HepG2 (cell line): Measurements from ENCODE around the gene COMT. TPM values are rescaled to one million over a fixed set of nuclear protein-coding genes. Genes with fewer than 3 reads are reported as not detected.

Source experiments
- ATAC-seq: fragments of 200-7000 bp; cut with Tn5 transposase; 3 replicates; pipeline ENCODE4 v1.9.1; 2020; ENCODE audit warnings: mild to moderate bottlenecking, moderate library complexity
- BruUV-seq: library from RNA; stranded (reverse); fragments of 400-500 nt; replicated peaks from 2 replicates; lab custom pipeline; 2021; lab: Mats Ljungman, UMichigan
- CTCF ChIA-PET: fragments of 300-600 bp; formaldehyde crosslinking; extraction: SDS; loops from one replicate; lab custom pipeline; 2021; ENCODE audit warnings: low total read pairs, inconsistent platforms, low intra/inter-chr PET ratio; lab: Yijun Ruan, JAX
- POLR2A ChIA-PET: fragments of 350-600 bp; sonication (Branson Sonifier 250); formaldehyde crosslinking; loops from one replicate; lab custom pipeline; 2020; ENCODE audit warnings: antibody characterized with exemption, inconsistent platforms; lab: Yijun Ruan, JAX
- DNase-seq: peaks from one replicate; pipeline ENCODE4 v3.0.0-alpha.2; 2015; ENCODE audit warnings: low spot score
- FAIRE-seq: peaks from 3 replicates; lab custom pipeline; 2011; peaks lifted over from hg19 to GRCh38; lab: Jason Lieb, UNC
- H2AFZ ChIP-seq: one replicate; pipeline ENCODE4 v1.6.1; 2011; ENCODE audit warnings: low read length, inconsistent platforms
- H3K27ac ChIP-seq: fragments of 300-600 bp; 3 replicates; pipeline ENCODE4 v1.8.0; 2011; ENCODE audit warnings: mixed run types, mild to moderate bottlenecking, mixed read lengths, low read length, inconsistent platforms; ENCODE audit not compliant: insufficient read depth; ENCODE audit errors: extremely low read length
- H3K27me3 ChIP-seq, 2 experiments: fragments of 200-600 bp in 1 of 2; 2 replicates in 1 of 2; 3 replicates in 1 of 2; pipeline versions ENCODE4 v1.6.0 to v1.8.0; 2011; ENCODE audit warnings: low read length in 2 of 2, mild to moderate bottlenecking in 2 of 2, moderate library complexity in 2 of 2, inconsistent platforms in 1 of 2; ENCODE audit not compliant: insufficient read depth in 2 of 2, control insufficient read depth in 1 of 2
- H3K36me3 ChIP-seq, 2 experiments: fragments of 200-600 bp in 1 of 2; replicated peaks in 1 of 2; 2 replicates in 1 of 2; 3 replicates in 1 of 2; pipeline versions ENCODE4 v1.5.1 to v1.8.0; 2011; ENCODE audit warnings: low read length in 2 of 2, inconsistent platforms in 1 of 2; ENCODE audit not compliant: insufficient read depth in 2 of 2, control insufficient read depth in 1 of 2
- H3K4me1 ChIP-seq: 2 replicates; pipeline ENCODE4 v1.5.1; 2012; ENCODE audit warnings: low read length, inconsistent platforms; ENCODE audit not compliant: insufficient read depth
- H3K4me2 ChIP-seq: 2 replicates; pipeline ENCODE4 v1.6.0; 2011; ENCODE audit warnings: low read depth, low read length, inconsistent platforms
- H3K4me3 ChIP-seq, 3 experiments: fragments of 200-600 bp in 1 of 3; sonication (generic), shearing (Covaris generic) in 1 of 3; replicated peaks in 1 of 3; 2 replicates each; pipeline ENCODE4 v1.5.1; 2011 to 2016; ENCODE audit warnings: low read length in 3 of 3, inconsistent platforms in 2 of 3, low read depth in 2 of 3, mild to moderate bottlenecking in 2 of 3, control low read depth in 1 of 3, mixed read lengths in 1 of 3; ENCODE audit not compliant: insufficient read depth in 1 of 3
- H3K79me2 ChIP-seq: one replicate; pipeline ENCODE4 v1.6.1; 2011; ENCODE audit warnings: low read length, inconsistent platforms; ENCODE audit not compliant: insufficient read depth
- H3K9ac ChIP-seq: 2 replicates; pipeline ENCODE4 v1.6.0; 2011; ENCODE audit warnings: mild to moderate bottlenecking, low read depth, low read length, inconsistent platforms; ENCODE audit not compliant: insufficient read depth
- H3K9me3 ChIP-seq: 2 replicates; pipeline ENCODE4 v1.5.1; 2012; ENCODE audit warnings: mild to moderate bottlenecking, low read length
- H4K20me1 ChIP-seq: 2 replicates; pipeline ENCODE4 v1.6.0; 2011; ENCODE audit warnings: inconsistent platforms, mild to moderate bottlenecking, low read length, moderate library complexity; ENCODE audit not compliant: insufficient read depth
- GLI4 ChIP-seq: sonication (generic); formaldehyde crosslinking; IDR thresholded peaks from 2 replicates; pipeline ENCODE4 v1.5.1; 2020; ENCODE audit warnings: missing genetic modification reagents, mild to moderate bottlenecking, moderate library complexity, borderline replicate concordance
- MAF1 ChIP-seq: sonication (generic); formaldehyde crosslinking; IDR thresholded peaks from 2 replicates; pipeline ENCODE4 v1.5.0; 2020; ENCODE audit warnings: missing genetic modification reagents, borderline replicate concordance
- MBD4 ChIP-seq: IDR thresholded peaks from 2 replicates; pipeline ENCODE4 v1.6.1; 2012; ENCODE audit warnings: low read length, inconsistent platforms, borderline replicate concordance
- MIXL1 ChIP-seq: IDR thresholded peaks from 2 replicates; pipeline ENCODE4 v1.6.1; 2016
- NR3C1 ChIP-seq: sonication (generic); formaldehyde crosslinking; IDR thresholded peaks from 2 replicates; pipeline ENCODE4 v1.4.0; 2020; ENCODE audit warnings: missing genetic modification reagents
- PCBP2 ChIP-seq: fragments of 200-400 bp; formaldehyde crosslinking; optimal IDR thresholded peaks from 2 replicates; pipeline ENCODE3; 2018; ENCODE audit warnings: low read length, low read depth; ENCODE audit not compliant: poor library complexity, severe bottlenecking
- RXRA ChIP-seq: sonication (generic); formaldehyde crosslinking; IDR thresholded peaks from 2 replicates; pipeline ENCODE4 v1.5.1; 2020; ENCODE audit warnings: missing genetic modification reagents
- TARDBP ChIP-seq: sonication (generic); formaldehyde crosslinking; IDR thresholded peaks from 2 replicates; pipeline ENCODE4 v1.8.0; 2022; ENCODE audit warnings: mild to moderate bottlenecking, missing genetic modification reagents
- U2AF2 ChIP-seq: fragments of 200-400 bp; formaldehyde crosslinking; IDR thresholded peaks from 2 replicates; pipeline ENCODE4 v1.6.1; 2017; ENCODE audit warnings: low read depth, mild to moderate bottlenecking, low read length
- YEATS4 ChIP-seq: sonication (generic); formaldehyde crosslinking; IDR thresholded peaks from 2 replicates; pipeline ENCODE4 v1.4.0; 2020; ENCODE audit warnings: missing genetic modification reagents, borderline replicate concordance
- ZFP36L1 ChIP-seq: sonication (generic); formaldehyde crosslinking; IDR thresholded peaks from 2 replicates; pipeline ENCODE4 v1.8.0; 2022; ENCODE audit warnings: mild to moderate bottlenecking, missing genetic modification reagents, moderate library complexity
- ZMYM3 ChIP-seq: sonication (generic); formaldehyde crosslinking; IDR thresholded peaks from 2 replicates; pipeline ENCODE4 v1.5.1; 2020; ENCODE audit warnings: mild to moderate bottlenecking, missing genetic modification reagents
- ZNF224 ChIP-seq: sonication (generic); formaldehyde crosslinking; IDR thresholded peaks from 2 replicates; pipeline ENCODE4 v1.5.0; 2020; ENCODE audit warnings: mild to moderate bottlenecking, missing genetic modification reagents
- ZNF282 ChIP-seq: fragments of 450-650 bp; IDR thresholded peaks from 2 replicates; pipeline ENCODE4 v1.6.1; 2018; ENCODE audit not compliant: partially characterized antibody
- ZNF33B ChIP-seq: sonication (generic); formaldehyde crosslinking; IDR thresholded peaks from 2 replicates; pipeline ENCODE4 v1.5.1; 2020; ENCODE audit warnings: mild to moderate bottlenecking, missing genetic modification reagents
- ZNF577 ChIP-seq: sonication (generic); formaldehyde crosslinking; IDR thresholded peaks from 2 replicates; pipeline ENCODE4 v1.4.0; 2020; ENCODE audit warnings: mild to moderate bottlenecking, low read depth, missing genetic modification reagents, borderline replicate concordance
- ZNF724P ChIP-seq: sonication (generic); formaldehyde crosslinking; IDR thresholded peaks from 2 replicates; pipeline ENCODE4 v1.8.0; 2022; ENCODE audit warnings: missing genetic modification reagents, borderline replicate concordance
- WGBS: methylation state at CpG from one replicate; pipeline ENCODE4 v1.1.6; 2017; ENCODE audit warnings: low lambda C conversion rate; 5-methylcytosine and 5-hydroxymethylcytosine counted together
- in situ Hi-C: cut with HindIII; loops from 2 replicates; pipeline ENCODE4 v1.10.0; 2017; ENCODE audit warnings: low pct_unique_long_range_greater_than_20kb; ENCODE audit not compliant: extremely low pct_ligation_motif_present
- intact Hi-C: fragments of 100-400 bp; cut with micrococcal nuclease; formaldehyde crosslinking; loops from one replicate; pipeline ENCODE4 v1.10.0; 2022; ENCODE audit not compliant: unreplicated experiment
- polyA plus RNA-seq, 8 experiments: library from polyadenylated mRNA; depleted of rRNA in 3 of 8; stranded (reverse) in 7 of 8; unstranded in 1 of 8; fragments of >200 nt; fragmentation: Illumina TruSeq in 4 of 8; extraction: Trizol in 4 of 8; gene quantifications; 2 replicates each; pipeline versions ENCODE4 v1.2.1 to v1.2.3, GENCODE V29; 2011 to 2016; ENCODE audit warnings: low read depth in 4 of 8, missing spikeins in 1 of 8, mixed read lengths in 1 of 8; ENCODE audit not compliant: insufficient read depth in 1 of 8
- total RNA-seq, 5 experiments: library from RNA; depleted of rRNA; stranded (reverse); fragments of >200 nt; fragmentation: Illumina TruSeq; extraction: Trizol; gene quantifications; 2 replicates each; pipeline ENCODE4 v1.2.3, GENCODE V29; 2016; ENCODE audit warnings: low read depth in 1 of 5
- TF ChIP-seq, protein P1 (sequence below): sonication (generic); formaldehyde crosslinking; IDR thresholded peaks from 2 replicates; pipeline ENCODE4 v1.4.0; 2020; ENCODE audit warnings: missing genetic modification reagents
- TF ChIP-seq, protein P2 (sequence below): sonication (generic); formaldehyde crosslinking; IDR thresholded peaks from 2 replicates; pipeline ENCODE4 v1.5.1; 2020; ENCODE audit warnings: mild to moderate bottlenecking, missing genetic modification reagents, borderline replicate concordance
- TF ChIP-seq, protein P3 (sequence below): sonication (generic); formaldehyde crosslinking; IDR thresholded peaks from 2 replicates; pipeline ENCODE4 v1.5.0; 2020; ENCODE audit warnings: mild to moderate bottlenecking, low read depth, missing genetic modification reagents, borderline replicate concordance

Gene COMT
- total and polyA plus RNA-seq, 2 of the 13 experiments (the other 11 are each of a cell fraction or from before 2014, with no cell fraction given) = 156 to 162 TPM

DNA sequence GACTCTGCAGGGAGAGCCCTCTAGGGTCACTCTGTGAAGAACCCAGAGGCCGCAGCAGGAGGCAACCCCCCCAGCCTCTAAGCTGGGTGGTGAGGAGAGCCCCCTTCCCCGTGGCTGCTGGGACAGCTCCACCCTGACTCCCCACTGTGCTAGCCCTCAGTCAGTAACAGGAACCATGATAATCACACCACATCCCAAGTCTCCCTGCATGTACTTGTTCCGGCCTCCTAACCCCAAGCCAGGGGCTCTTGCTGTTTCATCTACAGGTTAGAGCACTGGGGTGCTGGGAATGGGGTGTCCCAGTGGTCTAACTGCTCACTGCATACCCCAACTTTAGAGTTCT is 48.1 kb downstream of the COMT start:
- ChIA-PET POLR2A (no interaction called here), CTCF (no interaction called here)
- no peak for DNase-seq
- 100% methylated on average over 1 of the region's 3 CpGs for WGBS
- no peak for ATAC-seq
- Histone ChIP-seq H3K4me2 (no peak overlapping the region), H3K9me3 (no peaks in the 10 kb centered on the region), H3K36me3 (no peaks in the 10 kb centered on the region; a peak in 1 of 5 replicates), H3K79me2 (no peaks in the 10 kb centered on the region), H3K27ac (no peak overlapping the region), H3K9ac (no peak overlapping the region), H3K27me3 (no peaks in the 10 kb centered on the region), H3K4me1 (peaks cover 18% of the 10 kb centered on the region), H4K20me1 (peaks cover 9% of the 10 kb centered on the region; the same call in 1 of the 2 replicates), H3K4me3 (no peak overlapping the region), H2AFZ (no peak overlapping the region)
- in situ Hi-C loops (no loop called here), intact Hi-C loops (no loop called here)
- BruUV-seq = no TSS peak
- no peak for FAIRE-seq
- TF ChIP-seq, protein P1, sequence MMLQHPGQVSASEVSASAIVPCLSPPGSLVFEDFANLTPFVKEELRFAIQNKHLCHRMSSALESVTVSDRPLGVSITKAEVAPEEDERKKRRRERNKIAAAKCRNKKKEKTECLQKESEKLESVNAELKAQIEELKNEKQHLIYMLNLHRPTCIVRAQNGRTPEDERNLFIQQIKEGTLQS = no peak
- TF ChIP-seq TARDBP = no peak
- no peak for TF ChIP-seq GLI4 (CRISPR knock-in tag)
- no peak for TF ChIP-seq ZFP36L1
- no peak for TF ChIP-seq PCBP2
- TF ChIP-seq MBD4 = no peak
- no peak for TF ChIP-seq ZMYM3
- no peak for TF ChIP-seq YEATS4 (CRISPR knock-in tag)
- TF ChIP-seq, protein P2, sequence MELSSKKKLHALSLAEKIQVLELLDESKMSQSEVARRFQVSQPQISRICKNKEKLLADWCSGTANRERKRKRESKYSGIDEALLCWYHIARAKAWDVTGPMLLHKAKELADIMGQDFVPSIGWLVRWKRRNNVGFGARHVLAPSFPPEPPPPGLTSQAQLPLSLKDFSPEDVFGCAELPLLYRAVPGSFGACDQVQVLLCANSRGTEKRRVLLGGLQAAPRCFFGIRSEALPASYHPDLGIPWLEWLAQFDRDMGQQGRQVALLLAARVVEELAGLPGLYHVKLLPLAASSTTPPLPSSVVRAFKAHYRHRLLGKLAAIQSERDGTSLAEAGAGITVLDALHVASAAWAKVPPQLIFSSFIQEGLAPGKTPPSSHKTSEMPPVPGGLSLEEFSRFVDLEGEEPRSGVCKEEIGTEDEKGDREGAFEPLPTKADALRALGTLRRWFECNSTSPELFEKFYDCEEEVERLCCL (CRISPR knock-in tag) = no peak
- TF ChIP-seq ZNF724P (CRISPR knock-in tag) = no peak
- TF ChIP-seq ZNF577 = no peak
- no peak for TF ChIP-seq ZNF282
- TF ChIP-seq U2AF2 = no peak
- TF ChIP-seq ZNF224 (CRISPR knock-in tag) = no peak
- no peak for TF ChIP-seq RXRA (CRISPR knock-in tag)
- no peak for TF ChIP-seq NR3C1
- TF ChIP-seq ZNF33B (CRISPR knock-in tag) = no peak
- no peak for TF ChIP-seq MIXL1 (CRISPR knock-in tag)
- TF ChIP-seq, protein P3, sequence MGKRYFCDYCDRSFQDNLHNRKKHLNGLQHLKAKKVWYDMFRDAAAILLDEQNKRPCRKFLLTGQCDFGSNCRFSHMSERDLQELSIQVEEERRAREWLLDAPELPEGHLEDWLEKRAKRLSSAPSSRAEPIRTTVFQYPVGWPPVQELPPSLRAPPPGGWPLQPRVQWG (CRISPR knock-in tag) = no peak
- TF ChIP-seq MAF1 = no peak
